Left lung (tissue), 10 donors: Measurements from ENCODE around the gene MADD. TPM values are rescaled to one million over a fixed set of nuclear protein-coding genes. Genes with fewer than 3 reads are reported as not detected.
"Not testable (repeated sequence)": the region's sequence is repeated elsewhere in the genome, so short reads cannot be mapped to it uniquely, and the experiment has no call there.

Source experiments
- ATAC-seq: fragments of 200-7000 bp; cut with Tn5 transposase; one replicate; pipeline ENCODE4 v1.9.1; 2020; ENCODE audit warnings: moderate library complexity
- DNase-seq, 4 donors: peaks; one replicate each; pipeline ENCODE4 v3.0.0-alpha.2; 2013 to 2020
- H3K27ac ChIP-seq, 2 donors: fragments of 200-600 bp; sonication (generic) in 1 of 2; one replicate each; pipeline versions ENCODE4 v1.5.0 to v1.8.0; 2020 to 2021
- H3K27me3 ChIP-seq, 2 donors: fragments of 200-600 bp; sonication (generic) in 1 of 2; one replicate each; pipeline versions ENCODE4 v1.5.0 to v1.8.0; 2020 to 2021
- H3K36me3 ChIP-seq, 2 donors: fragments of 200-600 bp; sonication (generic) in 1 of 2; one replicate each; pipeline versions ENCODE4 v1.5.0 to v1.8.0; 2020 to 2021
- H3K4me1 ChIP-seq, 2 donors: fragments of 200-600 bp; one replicate each; pipeline ENCODE4 v1.8.0; 2021
- H3K4me3 ChIP-seq, 2 donors: fragments of 200-600 bp; sonication (generic) in 1 of 2; one replicate each; pipeline versions ENCODE4 v1.5.0 to v1.8.0; 2020 to 2021; ENCODE audit warnings: mild to moderate bottlenecking in 1 of 2
- H3K9me3 ChIP-seq, 2 donors: fragments of 200-600 bp; sonication (generic) in 1 of 2; one replicate each; pipeline versions ENCODE4 v1.5.0 to v1.8.0; 2020 to 2021
- CTCF ChIP-seq, 2 donors: fragments of 200-600 bp; sonication (generic) in 1 of 2; IDR thresholded peaks; one replicate each; pipeline versions ENCODE4 v1.5.0 to v1.8.0; 2021; ENCODE audit warnings: antibody characterized with exemption in 2 of 2
- intact Hi-C, 2 donors: fragments of 100-400 bp; cut with DNase I; formaldehyde crosslinking; loops; one replicate each; pipeline versions ENCODE4 v1.11.2 to v1.14.2; 2022
- polyA plus RNA-seq, 6 donors: library from polyadenylated mRNA; unstranded; fragments of 120-200 nt; gene quantifications; one replicate each; pipeline ENCODE4 v1.2.1, GENCODE V29; 2013; ENCODE audit not compliant: insufficient read length in 6 of 6
- total RNA-seq, 2 donors: library from RNA; stranded (reverse); fragmentation: NEBNext Ultra II Directional; extraction: Animal tissue kit (Norgen Biotek cat#: 25700); gene quantifications; one replicate each; pipeline ENCODE4 v1.2.1, GENCODE V29; 2021
- donor health status: DM: no; HTN: yes; CAD: no.
- donor health status: DM: no; HTN: no; CAD: no.

The MADD gene
- total and polyA plus RNA-seq, 8 donors, result 33.0 to 53.8 (median 51.9) TPM

GRCh38 chr11:47332303-47332711 is 62.4 kb downstream of the MADD start:
- DNase-seq, result no peak
- intact Hi-C loops, result no loop called here
- Histone ChIP-seq H3K36me3 (peaks cover 0 to 15% of the 10 kb centered on the region in 2 donors), H3K4me3 (no peak overlapping the region), H3K4me1 (peaks cover 0 to 5% of the 10 kb centered on the region in 2 donors), H3K27me3 (no peaks in the 10 kb centered on the region), H3K27ac (no peak overlapping the region), H3K9me3 (no peaks in the 10 kb centered on the region)
- no peak for TF ChIP-seq CTCF (IDR thresholded peaks at IDR 0.05)
- no peak for ATAC-seq

- Histone ChIP-seq H3K9me3 (no peaks in the 10 kb centered on the region), H3K36me3 (peaks cover 0 to 17% of the 10 kb centered on the region in 2 donors), H3K27ac (no peak overlapping the region), H3K4me3 (no peak overlapping the region), H3K27me3 (no peaks in the 10 kb centered on the region), H3K4me1 (peaks cover 0 to 5% of the 10 kb centered on the region in 2 donors)
- no peak for ATAC-seq
- no peak for TF ChIP-seq CTCF (IDR thresholded peaks at IDR 0.05)
- DNase-seq, result no peak
- intact Hi-C loops, result no loop called here
Observed at GRCh38 chr11:47332791-47333525, 63.0 kb downstream of the MADD start.

- Histone ChIP-seq H3K4me3 (no peak overlapping the region), H3K9me3 (no peaks in the 10 kb centered on the region), H3K27me3 (no peaks in the 10 kb centered on the region), H3K4me1 (peaks cover 0 to 5% of the 10 kb centered on the region in 2 donors), H3K36me3 (peaks cover 0 to 22% of the 10 kb centered on the region in 2 donors), H3K27ac (no peak overlapping the region)
- ATAC-seq (no peak), DNase-seq (no peak)
- TF ChIP-seq CTCF (IDR thresholded peaks at IDR 0.05), result no peak
- intact Hi-C loops, result no loop called here
Observed at GRCh38 chr11:47333526-47333845, 63.6 kb downstream of the MADD start.

GRCh38 chr11:47333886-47334443 is 64.0 kb downstream of the MADD start:
- intact Hi-C loops, result no loop called here
- Histone ChIP-seq H3K27me3 (no peaks in the 10 kb centered on the region), H3K9me3 (no peaks in the 10 kb centered on the region), H3K36me3 (peaks cover 0 to 27% of the 10 kb centered on the region in 2 donors), H3K4me3 (no peak overlapping the region), H3K27ac (no peak overlapping the region), H3K4me1 (peaks cover 0 to 5% of the 10 kb centered on the region in 2 donors)
- ATAC-seq, result no peak
- no peak for DNase-seq
- TF ChIP-seq CTCF (IDR thresholded peaks at IDR 0.05), result no peak

- DNase-seq, H3K4me1 ChIP-seq, H3K4me3 ChIP-seq, H3K9me3 ChIP-seq, ATAC-seq, intact Hi-C loops, H3K27me3 ChIP-seq, H3K27ac ChIP-seq: not testable (repeated sequence)
- peaks cover 0 to 30% of the 10 kb centered on the region in 2 donors for H3K36me3 ChIP-seq
Observed at GRCh38 chr11:47334699-47335411, 64.9 kb downstream of the MADD start.
